HG03432 (cell line): ENCODE results near the gene TACR2.

Experiments used
- ATAC-seq: cut with Tn5 transposase; IDR thresholded peaks from one replicate; pipeline ENCODE4 v1.9.1; 2021; ENCODE audit warnings: mild to moderate bottlenecking, moderate library complexity; ENCODE audit not compliant: unreplicated experiment

Gene TACR2

DNA sequence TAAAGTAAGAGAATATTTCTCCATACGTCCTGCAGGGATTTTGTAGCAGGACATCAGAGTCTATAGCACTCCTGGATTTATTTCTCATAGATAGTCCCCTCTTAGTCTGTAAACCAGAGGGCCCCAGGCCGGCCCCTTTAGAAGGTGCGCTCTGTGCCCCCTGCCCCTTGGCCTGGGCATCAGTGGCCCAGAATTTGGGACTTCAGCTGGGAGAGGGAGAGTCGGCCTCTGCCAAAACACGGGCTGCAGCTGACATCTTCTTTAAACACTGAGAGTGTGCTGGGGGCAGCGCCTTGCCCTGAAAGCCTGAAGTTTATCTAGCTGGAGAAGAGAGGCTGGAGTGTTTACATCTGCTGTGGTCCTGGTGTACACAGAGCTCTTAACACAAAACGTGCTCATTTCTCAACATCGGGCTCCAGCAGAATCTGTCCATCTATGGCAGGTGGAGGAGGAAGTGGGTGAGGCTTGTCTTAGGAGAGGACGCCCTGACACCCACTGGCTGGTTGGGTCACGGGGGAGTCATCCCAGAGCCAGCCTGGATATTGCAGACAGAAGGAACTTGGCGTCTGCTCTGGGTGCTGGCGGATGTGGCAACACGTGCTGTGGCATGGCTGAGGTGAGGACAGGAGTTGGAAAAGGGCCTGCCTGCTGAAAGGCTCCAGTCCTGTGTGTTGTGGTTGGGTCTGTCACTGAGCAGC lies 5.0 kb upstream of the TACR2 start:
- ATAC-seq: no peak

DNA sequence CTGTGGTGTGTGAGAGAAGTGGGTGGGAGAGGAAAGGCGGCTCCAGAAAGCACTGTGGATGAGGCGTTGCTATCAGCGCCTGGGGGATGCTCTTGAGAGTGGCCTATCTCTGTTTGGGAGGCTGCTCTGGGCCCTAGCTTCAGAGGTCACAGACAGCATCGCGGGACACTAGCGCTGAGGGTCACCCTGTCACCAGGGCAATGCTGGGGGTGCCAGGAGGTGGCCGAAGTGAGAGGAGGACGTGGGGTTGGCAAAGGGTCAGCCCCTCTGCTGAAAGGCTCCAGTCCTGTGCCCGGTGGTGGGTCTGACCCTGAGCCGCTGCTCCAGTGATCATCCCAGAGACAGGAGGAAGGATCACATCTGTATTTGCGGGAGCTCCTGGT lies 3.0 kb upstream of the TACR2 start:
- ATAC-seq: no peak

GRCh38 chr10:69419096-69419743 lies 2.5 kb upstream of the TACR2 start:
- ATAC-seq: no peak

DNA sequence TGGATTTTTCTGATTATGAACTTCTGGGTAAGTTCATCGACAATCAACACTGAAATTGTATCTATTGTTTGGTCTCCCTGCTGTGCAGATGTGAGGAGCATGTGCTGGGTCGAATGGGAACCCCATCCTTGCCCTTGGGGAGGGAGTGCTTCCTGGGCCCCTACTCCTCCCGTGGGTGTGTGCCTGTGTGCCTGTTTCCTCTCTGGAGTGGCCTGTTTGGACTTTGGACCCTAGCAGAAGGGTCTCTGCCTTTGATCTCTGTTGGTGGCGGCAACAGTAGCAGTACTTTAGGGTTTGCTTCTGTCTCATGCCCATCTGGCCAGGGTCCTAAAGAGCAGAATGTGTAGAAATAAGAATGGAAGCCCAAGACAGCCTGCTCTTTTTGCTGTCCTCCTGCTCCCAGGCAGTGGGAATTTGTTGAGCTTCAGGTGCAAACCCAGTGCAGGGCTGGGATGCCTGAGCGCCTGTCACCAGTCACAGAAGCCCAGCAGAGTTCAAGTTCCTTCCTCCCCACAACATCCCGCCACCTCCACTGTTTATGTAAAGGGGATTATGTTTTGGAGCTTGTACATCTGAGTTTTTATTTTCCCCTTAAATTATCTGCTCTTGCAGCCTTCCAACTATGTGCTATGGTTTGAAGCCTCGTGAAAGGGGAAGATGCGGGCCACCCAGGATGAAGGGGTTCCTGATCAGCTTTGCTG lies 1.5 kb upstream of the TACR2 start:
- ATAC-seq: no peak

DNA sequence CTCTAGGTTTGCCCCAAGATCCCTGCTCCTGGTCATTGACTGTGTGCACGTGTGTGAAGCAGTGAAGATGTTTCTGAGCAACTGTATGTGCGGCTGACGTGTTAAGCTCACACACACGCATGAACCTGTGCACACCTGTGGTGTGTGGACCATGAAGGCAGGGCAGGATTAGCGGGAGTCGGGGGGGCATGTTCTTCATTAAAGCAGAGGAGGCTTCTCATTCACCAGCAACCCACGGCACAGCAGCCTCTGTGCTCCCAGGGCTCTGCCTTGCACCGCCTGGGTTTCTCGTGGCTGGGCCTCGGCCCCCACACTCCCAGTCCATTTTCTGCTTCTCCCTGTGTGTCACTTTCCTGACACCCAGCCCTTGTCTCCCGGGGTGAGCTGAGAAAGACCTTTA lies 824 bp upstream of the TACR2 start:
- no peak for ATAC-seq

DNA sequence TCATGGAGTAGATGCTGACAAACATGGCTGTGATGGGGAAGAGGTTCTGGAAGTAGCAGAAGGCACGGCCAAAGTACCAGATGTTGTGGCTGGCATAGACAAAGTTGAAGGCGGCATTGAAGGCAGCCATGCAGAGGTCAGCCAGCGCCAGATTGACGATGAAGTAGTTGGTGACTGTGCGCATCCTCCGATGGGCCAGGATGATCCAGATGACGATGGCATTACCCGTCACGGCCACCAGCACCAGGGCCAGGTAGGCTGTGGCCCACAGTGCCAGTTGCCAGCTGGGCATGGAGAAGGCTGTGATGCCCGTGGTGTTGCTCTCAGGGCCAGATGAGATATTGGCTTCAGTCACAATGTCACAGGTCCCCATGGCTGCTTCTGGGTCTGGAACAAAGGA lies 767 bp downstream of the TACR2 start:
- no peak for ATAC-seq

- ATAC-seq: no peak
Observed at GRCh38 chr10:69415049-69415448, 1.7 kb downstream of the TACR2 start.

DNA sequence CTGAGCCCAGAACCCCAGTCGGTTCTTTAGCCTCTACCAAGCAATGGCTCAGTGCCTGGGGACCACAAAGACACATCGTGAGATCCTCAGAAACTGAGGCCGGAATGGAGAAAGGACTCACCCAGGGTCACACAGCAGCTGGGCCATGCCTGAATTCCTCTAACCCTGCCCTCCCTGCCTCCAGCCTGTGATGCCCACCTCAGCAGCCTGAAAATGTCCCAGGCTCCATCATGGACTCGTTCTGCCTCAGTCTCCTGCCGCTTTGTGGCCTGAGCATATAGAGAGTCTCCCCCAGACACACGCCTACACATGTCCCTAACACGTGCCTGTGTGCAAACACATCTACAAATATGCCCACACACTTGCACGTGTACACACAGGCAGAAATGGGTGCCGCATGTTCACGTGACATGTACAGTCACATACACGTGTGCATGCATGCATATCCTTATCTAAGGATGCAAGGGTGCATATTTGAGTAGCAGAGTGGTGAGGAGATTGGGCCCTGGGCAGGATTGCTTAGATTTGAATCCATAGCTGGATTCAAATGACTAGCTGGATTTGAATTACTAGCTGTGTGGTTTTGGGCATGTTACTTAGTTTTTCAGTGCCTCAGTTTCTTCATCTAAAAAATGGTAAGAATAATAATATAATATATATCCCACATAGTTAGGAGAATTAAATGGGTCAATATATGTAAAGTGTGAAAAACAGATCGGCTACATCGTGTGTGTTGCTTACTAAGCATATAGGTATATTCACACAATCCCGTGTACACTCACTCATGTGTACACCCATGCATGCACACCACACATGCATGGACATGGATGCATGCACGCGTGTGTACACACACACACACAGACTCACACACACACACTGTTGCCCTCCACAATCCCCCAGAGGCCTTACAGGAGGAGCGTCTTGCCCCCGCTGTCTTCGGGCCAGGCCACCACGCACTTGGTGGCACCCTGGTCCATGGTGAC lies 2.4 kb downstream of the TACR2 start:
- no peak for ATAC-seq

- ATAC-seq: no peak
Observed at GRCh38 chr10:69413221-69413865, 3.4 kb downstream of the TACR2 start.

- ATAC-seq: no peak
Observed at GRCh38 chr10:69412232-69412790, 4.4 kb downstream of the TACR2 start.

GRCh38 chr10:69411476-69411875 lies 5.2 kb downstream of the TACR2 start:
- no peak for ATAC-seq

DNA sequence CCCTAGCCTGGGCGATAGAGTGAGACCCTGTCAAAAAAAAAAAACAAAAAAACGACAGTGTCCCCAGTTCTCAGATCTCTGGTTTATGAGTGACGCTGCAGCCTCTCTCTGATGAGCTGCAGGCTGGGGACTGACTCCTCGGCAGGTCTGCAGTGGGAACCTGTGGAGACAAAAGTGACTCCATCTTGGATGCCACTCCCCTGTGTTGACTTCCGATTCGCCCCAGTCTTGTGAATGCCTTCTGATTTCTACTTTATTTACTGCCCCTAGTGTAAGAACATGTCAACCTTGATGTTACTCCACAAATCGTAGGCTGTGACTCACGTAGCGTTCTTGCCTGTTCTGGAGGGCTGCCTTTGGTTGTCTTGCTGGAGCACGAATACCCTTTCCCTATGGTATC lies 6.2 kb downstream of the TACR2 start:
- no peak for ATAC-seq

- peak; percentile 35 for ATAC-seq
Observed at GRCh38 chr10:69409968-69410367, 6.8 kb downstream of the TACR2 start.

DNA sequence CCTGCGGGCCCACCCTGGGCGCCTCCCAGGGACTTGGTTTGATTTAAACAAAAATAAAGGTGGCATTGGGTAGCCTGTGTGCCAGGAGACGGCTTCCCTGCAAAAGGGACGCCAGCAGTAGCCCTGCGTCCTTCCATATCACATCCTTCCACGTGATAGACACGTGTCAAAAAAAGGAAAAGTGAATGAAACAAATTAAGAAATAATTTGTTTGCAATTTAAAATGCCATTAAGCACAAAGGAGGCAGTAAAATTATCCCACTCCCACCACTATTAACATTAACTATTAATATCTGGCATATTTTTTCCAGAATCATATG lies 7.6 kb downstream of the TACR2 start:
- no peak for ATAC-seq

GRCh38 chr10:69408318-69409175 lies 8.2 kb downstream of the TACR2 start:
- ATAC-seq: peak; percentile 82

- no peak for ATAC-seq
Observed at GRCh38 chr10:69407621-69408301, 9.0 kb downstream of the TACR2 start.

DNA sequence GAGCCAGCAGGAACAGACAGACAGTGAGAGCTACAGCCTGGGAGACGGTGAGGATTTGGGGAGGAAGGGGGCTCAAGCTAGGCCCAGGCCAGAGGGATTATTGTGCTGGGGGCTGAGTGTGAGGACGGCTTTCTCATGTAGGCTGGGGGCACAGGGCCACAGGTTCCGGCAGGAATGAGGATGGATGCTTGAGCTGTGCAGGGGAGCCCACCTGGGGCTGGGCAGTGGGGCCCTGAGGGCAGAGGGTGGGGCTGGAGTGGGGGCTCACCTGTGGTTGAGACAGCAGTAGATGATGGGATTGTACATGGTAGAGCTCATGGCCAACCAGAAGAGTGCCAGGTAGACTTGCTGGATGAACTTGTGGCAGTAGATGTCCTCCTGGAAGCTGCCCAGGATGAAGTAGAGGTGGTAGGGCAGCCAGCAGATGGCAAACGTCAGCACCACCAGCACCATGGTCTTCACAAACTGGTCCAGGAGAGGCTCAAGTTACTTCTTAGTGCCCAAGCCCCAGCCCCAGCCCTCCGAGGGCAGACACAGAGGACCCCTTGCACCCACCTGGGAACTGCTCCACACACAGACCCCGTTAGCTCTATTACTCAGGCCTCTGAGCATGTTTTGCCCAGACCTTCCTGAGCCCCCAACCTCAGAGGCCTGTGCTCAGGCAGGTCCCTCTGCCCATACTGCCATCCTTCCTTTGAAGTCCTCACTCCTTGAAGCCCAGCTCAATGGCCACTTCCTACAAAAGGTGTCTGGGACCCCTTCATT lies 9.7 kb downstream of the TACR2 start:
- no peak for ATAC-seq

- ATAC-seq: no peak
Observed at GRCh38 chr10:69406302-69406811, 10.4 kb downstream of the TACR2 start.
